RWPE1 (cell line): ENCODE data around the gene SMIM5.
A peak's percentile ranks its signal among the peaks of the same experiment; 100 is the strongest.
"Not testable (repeated sequence)": the region's sequence is repeated elsewhere in the genome, so short reads cannot be mapped to it uniquely, and the experiment has no call there.

Experiments used
- CTCF ChIA-PET: fragments of 350-600 bp; sonication (Branson Sonifier 250); formaldehyde crosslinking; extraction: SDS; loops from one replicate; lab custom pipeline; 2021; lab: Yijun Ruan, JAX
- POLR2A ChIA-PET: fragments of 400-600 bp; formaldehyde crosslinking; extraction: SDS; loops from one replicate; lab custom pipeline; 2020; ENCODE audit warnings: antibody characterized with exemption; ENCODE audit not compliant: low non-redundant PET; lab: Yijun Ruan, JAX
- DNase-seq: peaks from one replicate; pipeline ENCODE4 v3.0.0; 2012; ENCODE audit warnings: low spot score
- H3K27ac ChIP-seq: fragments of 450-650 bp; 2 replicates; pipeline ENCODE4 v1.5.1; 2017
- CTCF ChIP-seq: fragments of 450-650 bp; conservative IDR thresholded peaks from 2 replicates; pipeline ENCODE4 v1.5.1; 2017; ENCODE audit warnings: low read depth, mild to moderate bottlenecking

Gene SMIM5

DNA sequence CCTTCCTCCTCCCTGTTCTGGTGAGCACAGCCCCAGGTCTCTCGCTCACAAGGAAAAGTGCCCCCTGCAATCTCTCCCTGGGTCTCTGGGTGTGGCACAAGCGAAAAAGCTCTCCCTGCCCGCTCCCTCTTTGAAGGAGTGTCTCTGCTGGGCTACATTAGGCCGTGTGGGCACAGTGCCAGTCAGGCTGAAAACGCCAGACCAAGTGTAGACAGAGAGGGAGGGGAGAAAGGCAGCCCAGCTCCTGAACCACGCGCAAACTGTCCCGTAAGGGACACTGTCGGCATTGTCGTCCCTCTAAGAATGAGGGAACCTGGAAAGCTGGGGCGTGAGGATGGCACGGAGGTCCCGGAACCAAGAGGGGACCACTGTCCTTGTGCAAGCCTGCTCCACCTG is 3.9 kb downstream of the SMIM5 start:
- no peak for DNase-seq
- no peak for TF ChIP-seq CTCF
- peak overlapping the region; percentile 70 for H3K27ac ChIP-seq
- ChIA-PET POLR2A (no interaction called here), CTCF (interaction anchor here (0.6 to 1.2 kb wide), 3 partner anchors 36 to 113 kb away, joined by 3 to 4 read pairs (median 4); no protein-coding TSS in a partner anchor)

GRCh38 chr17:75637551-75637950 is 4.3 kb downstream of the SMIM5 start:
- ChIA-PET CTCF (interaction anchor here (0.5 to 1.5 kb wide), 5 partner anchors 8 to 113 kb away, joined by 3 to 5 read pairs (median 4); no protein-coding TSS in a partner anchor), POLR2A (no interaction called here)
- peak overlapping the region; percentile 70 for H3K27ac ChIP-seq
- no peak for TF ChIP-seq CTCF
- no peak for DNase-seq

DNA sequence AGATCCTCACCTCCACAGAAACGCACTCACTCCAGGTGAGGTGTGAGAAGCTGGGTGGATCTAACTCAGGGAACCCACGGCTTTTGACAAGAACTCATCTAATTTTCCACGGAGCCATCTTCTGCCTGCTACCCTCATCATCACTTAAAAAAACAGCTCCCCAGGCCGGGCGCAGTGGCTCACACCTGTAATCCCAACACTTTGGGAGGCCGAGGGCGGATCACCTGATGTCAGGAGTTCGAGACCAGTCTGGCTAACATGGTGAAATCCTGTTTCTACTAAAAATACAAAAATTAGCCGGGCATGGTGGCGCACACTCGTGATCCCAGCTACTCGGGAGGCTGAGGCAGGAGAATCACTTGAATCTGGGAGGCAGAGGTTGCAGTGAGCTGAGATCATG is 4.8 kb downstream of the SMIM5 start:
- CTCF ChIA-PET: interaction anchor here (0.5 to 1.5 kb wide), 4 partner anchors 8 to 664 kb away, joined by 3 to 5 read pairs (median 4); no protein-coding TSS in a partner anchor
- H3K27ac ChIP-seq, POLR2A ChIA-PET, DNase-seq: not testable (repeated sequence)

DNA sequence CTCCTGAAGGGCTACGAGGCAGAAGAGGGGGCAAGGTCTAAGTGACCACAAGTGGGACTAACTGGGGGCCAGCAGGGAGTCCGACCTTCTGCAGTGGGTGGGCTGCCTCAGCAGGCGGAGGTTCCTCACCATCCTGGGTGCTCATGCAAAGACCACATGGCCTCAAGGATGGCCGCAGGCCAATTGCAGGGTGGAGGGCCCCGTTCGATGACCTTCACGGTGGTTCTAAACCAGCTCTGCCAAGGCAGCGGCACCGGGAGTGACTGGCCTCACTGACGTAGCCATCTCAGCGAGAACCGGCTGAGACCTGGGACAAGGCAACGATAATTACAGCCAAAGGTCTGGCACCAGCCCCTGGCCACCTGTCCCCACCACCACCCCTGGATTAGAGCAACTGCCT is 5.7 kb downstream of the SMIM5 start:
- no peak overlapping the region; the same call in 1 of the 2 replicates for H3K27ac ChIP-seq
- TF ChIP-seq CTCF: no peak
- ChIA-PET POLR2A (no interaction called here), CTCF (interaction anchor here (0.6 to 1.5 kb wide), 2 partner anchors 13 to 665 kb away, joined by 3 to 5 read pairs; no protein-coding TSS in a partner anchor)
- DNase-seq: no peak

DNA sequence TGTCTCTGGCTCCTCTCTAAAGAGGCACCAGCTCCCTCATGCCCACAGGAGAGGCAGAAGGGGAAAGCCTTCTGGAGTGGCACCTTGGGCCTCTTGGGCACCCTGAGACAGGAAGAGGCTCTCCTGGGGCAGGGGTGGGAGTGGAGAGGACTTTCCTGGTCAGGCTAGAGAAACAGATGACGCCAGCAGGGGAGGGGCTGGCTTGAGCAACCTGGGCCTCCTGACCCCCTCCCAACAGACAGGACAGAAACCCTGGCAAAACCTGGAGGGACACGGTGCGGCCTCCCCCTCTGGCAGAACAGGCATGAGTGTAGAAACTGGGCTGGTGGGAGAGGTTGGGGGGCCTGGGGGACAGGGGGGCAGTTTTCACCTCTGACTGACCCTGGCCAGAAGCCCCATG is 6.1 kb downstream of the SMIM5 start:
- no peak for TF ChIP-seq CTCF
- ChIA-PET CTCF (interaction anchor here (0.6 kb wide), 1 partner anchor 13 kb away, joined by 3 read pairs; no protein-coding TSS in a partner anchor), POLR2A (no interaction called here)
- no peak overlapping the region; the same call in 1 of the 2 replicates for H3K27ac ChIP-seq
- DNase-seq: no peak

DNA sequence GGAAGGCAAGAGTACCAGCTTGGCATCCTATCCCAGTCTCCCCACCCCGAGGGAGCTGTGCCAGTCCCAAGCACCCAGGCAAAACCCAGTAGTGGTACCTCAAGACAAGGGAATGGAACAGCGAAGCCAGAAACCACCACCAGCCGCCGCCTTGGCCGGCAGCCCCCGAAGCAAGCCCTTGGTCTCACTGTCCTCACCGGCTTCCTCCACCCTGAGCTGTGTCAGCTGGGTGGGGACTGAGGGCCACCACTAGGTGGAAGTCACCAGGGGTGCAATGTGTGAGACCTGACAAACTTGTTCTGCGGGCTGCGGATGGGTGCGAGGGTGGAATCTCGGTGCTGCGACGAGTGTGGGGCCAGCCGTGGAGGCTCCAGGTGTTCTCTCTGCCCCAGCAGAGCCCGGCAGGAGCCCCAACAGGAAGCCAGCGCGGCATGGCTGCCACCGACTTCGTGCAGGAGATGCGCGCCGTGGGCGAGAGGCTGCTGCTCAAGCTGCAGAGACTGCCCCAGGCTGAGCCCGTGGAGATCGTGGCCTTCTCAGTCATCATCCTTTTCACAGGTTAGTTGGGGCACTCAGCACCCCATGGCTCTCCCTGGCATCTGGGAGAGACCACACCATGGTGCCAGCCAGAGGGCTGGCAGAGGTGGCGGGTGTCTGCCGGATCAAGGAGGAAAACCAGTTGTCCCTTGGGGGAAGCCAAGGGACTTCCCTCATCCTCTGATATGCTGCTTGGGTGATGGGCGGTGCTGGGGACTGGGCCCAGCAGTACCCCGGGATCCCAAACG is 6.7 kb downstream of the SMIM5 start:
- H3K27ac ChIP-seq: no peak overlapping the region; the same call in 1 of the 2 replicates
- ChIA-PET POLR2A (no interaction called here), CTCF (interaction anchor here (0.6 to 2.0 kb wide), 2 partner anchors 13 to 15 kb away, joined by 3 to 8 read pairs; no protein-coding TSS in a partner anchor)
- no peak for DNase-seq
- no peak for TF ChIP-seq CTCF
